GM19395 (cell line): ENCODE results near the gene GALNT16.

ENCODE experiments used
- ATAC-seq: cut with Tn5 transposase; IDR thresholded peaks from one replicate; pipeline ENCODE4 v1.9.1; 2021; ENCODE audit warnings: mild to moderate bottlenecking, moderate library complexity; ENCODE audit not compliant: unreplicated experiment

Gene GALNT16

GRCh38 chr14:69398818-69399210 lies 138.9 kb downstream of the GALNT16 start:
- ATAC-seq, result peak; percentile 11

GRCh38 chr14:69399750-69400149 lies 139.8 kb downstream of the GALNT16 start:
- ATAC-seq, result no peak

- ATAC-seq, result no peak
Measured at GRCh38 chr14:69400154-69400553, 140.2 kb downstream of the GALNT16 start.

GRCh38 chr14:69401841-69402240 lies 141.9 kb downstream of the GALNT16 start:
- ATAC-seq, result no peak

- ATAC-seq, result no peak
Measured at GRCh38 chr14:69404478-69404877, 144.5 kb downstream of the GALNT16 start.

- ATAC-seq, result no peak
Measured at GRCh38 chr14:69404883-69405282, 144.9 kb downstream of the GALNT16 start.

- no peak for ATAC-seq
Measured at GRCh38 chr14:69405762-69406161, 145.8 kb downstream of the GALNT16 start.
